SK-N-SH (cell line): ENCODE results near the gene C1QL4.
"Not testable (repeated sequence)": the region's sequence is repeated elsewhere in the genome, so short reads cannot be mapped to it uniquely, and the experiment has no call there.

Experiments used
- CTCF ChIP-seq: fragments of 200-600 bp; sonication (generic); IDR thresholded peaks from 2 replicates; pipeline ENCODE4 v1.6.1; 2017; ENCODE audit warnings: antibody characterized with exemption, mild to moderate bottlenecking, moderate library complexity
- EZH2phosphoT487 ChIP-seq: fragments of 200-600 bp; sonication (generic); IDR thresholded peaks from 2 replicates; pipeline ENCODE4 v1.6.1; 2017; ENCODE audit warnings: low read depth, mixed run types, mild to moderate bottlenecking, antibody characterized with exemption, moderate library complexity, borderline replicate concordance
- JUND ChIP-seq: IDR thresholded peaks from 2 replicates; pipeline ENCODE4 v1.4.0; 2012
- RAD21 ChIP-seq: IDR thresholded peaks from 2 replicates; pipeline ENCODE4 v1.6.1; 2012; ENCODE audit warnings: mild to moderate bottlenecking, low read length
- RCOR1 ChIP-seq: fragments of 150-350 bp; IDR thresholded peaks from 2 replicates; pipeline ENCODE4 v1.6.1; 2017; ENCODE audit warnings: antibody characterized with exemption, low read length
- REST ChIP-seq: IDR thresholded peaks from 2 replicates; pipeline ENCODE4 v1.6.1; 2012; ENCODE audit warnings: mild to moderate bottlenecking, low read depth, low read length, moderate library complexity
- SMC3 ChIP-seq: IDR thresholded peaks from 2 replicates; pipeline ENCODE4 v1.6.1; 2012; ENCODE audit warnings: low read depth, low read length, improper control_type of control experiment
- ZBTB33 ChIP-seq: IDR thresholded peaks from 2 replicates; pipeline ENCODE4 v1.4.0; 2012; ENCODE audit warnings: low read depth, borderline replicate concordance

- TF ChIP-seq ZBTB33, JUND, SMC3, CTCF, EZH2phosphoT487, REST, RAD21, RCOR1: not testable (repeated sequence)
Measured at GRCh38 chr12:49320411-49321103, 16.4 kb downstream of the C1QL4 start.
